HG03159 (cell line): ENCODE data around the gene MYO5B.

Source experiments
- ATAC-seq: cut with Tn5 transposase; IDR thresholded peaks from one replicate; pipeline ENCODE4 v1.9.1; 2021; ENCODE audit warnings: mild to moderate bottlenecking, moderate library complexity; ENCODE audit not compliant: unreplicated experiment

MYO5B gene

GRCh38 chr18:49933530-49934128 is 261.3 kb downstream of the MYO5B start:
- ATAC-seq, result no peak

GRCh38 chr18:49931760-49932159 is 263.2 kb downstream of the MYO5B start:
- ATAC-seq, result no peak

- no peak for ATAC-seq
Measured at GRCh38 chr18:49931179-49931578, 263.8 kb downstream of the MYO5B start.

- no peak for ATAC-seq
Measured at GRCh38 chr18:49926106-49926745, 268.7 kb downstream of the MYO5B start.

GRCh38 chr18:49924293-49924983 is 270.5 kb downstream of the MYO5B start:
- ATAC-seq, result no peak

GRCh38 chr18:49922228-49922627 is 272.7 kb downstream of the MYO5B start:
- ATAC-seq, result no peak

GRCh38 chr18:49921318-49921985 is 273.5 kb downstream of the MYO5B start:
- no peak for ATAC-seq

GRCh38 chr18:49920731-49921130 is 274.2 kb downstream of the MYO5B start:
- no peak for ATAC-seq

- no peak for ATAC-seq
Measured at GRCh38 chr18:49917742-49918141, 277.2 kb downstream of the MYO5B start.

- ATAC-seq, result no peak
Measured at GRCh38 chr18:49915352-49915751, 279.6 kb downstream of the MYO5B start.

GRCh38 chr18:49913221-49913620 is 281.7 kb downstream of the MYO5B start:
- ATAC-seq, result no peak

- no peak for ATAC-seq
Measured at GRCh38 chr18:49911427-49911826, 283.5 kb downstream of the MYO5B start.

GRCh38 chr18:49910986-49911385 is 284.0 kb downstream of the MYO5B start:
- no peak for ATAC-seq

GRCh38 chr18:49910019-49910418 is 284.9 kb downstream of the MYO5B start:
- ATAC-seq, result no peak

- ATAC-seq, result no peak
Measured at GRCh38 chr18:49907346-49907929, 287.5 kb downstream of the MYO5B start.

- no peak for ATAC-seq
Measured at GRCh38 chr18:49905771-49906170, 289.2 kb downstream of the MYO5B start.

GRCh38 chr18:49904871-49905555 is 289.9 kb downstream of the MYO5B start:
- no peak for ATAC-seq

- ATAC-seq, result no peak
Measured at GRCh38 chr18:49901862-49902340, 293.0 kb downstream of the MYO5B start.

GRCh38 chr18:49899657-49900330 is 295.2 kb downstream of the MYO5B start:
- no peak for ATAC-seq

- ATAC-seq, result no peak
Measured at GRCh38 chr18:49898421-49898820, 296.5 kb downstream of the MYO5B start.
